ENCODE measurements around the gene LAMB4. TPM values are rescaled to one million over a fixed set of nuclear protein-coding genes. Genes with fewer than 3 reads are reported as not detected.

The LAMB4 gene
- total RNA-seq, 1 experiment from 2014 or later, result not detected

GRCh38 chr7:108090791-108091460, 39.2 kb downstream of the LAMB4 start:
- no peak for DNase-seq (ENCODE audit: low spot score)
- in situ Hi-C loops (cut with HindIII; ENCODE audit: low sequenced_read_pairs), result no loop called here

- in situ Hi-C loops (cut with HindIII; ENCODE audit: low sequenced_read_pairs), result no loop called here
- no peak for DNase-seq (ENCODE audit: low spot score)
Observed at GRCh38 chr7:108089381-108089780, 40.8 kb downstream of the LAMB4 start.

- DNase-seq (ENCODE audit: low spot score), result no peak
- in situ Hi-C loops (cut with HindIII; ENCODE audit: low sequenced_read_pairs), result no loop called here
Observed at GRCh38 chr7:108088729-108089128, 41.4 kb downstream of the LAMB4 start.

GRCh38 chr7:108087778-108088177, 42.4 kb downstream of the LAMB4 start:
- no peak for DNase-seq (ENCODE audit: low spot score)
- in situ Hi-C loops (cut with HindIII; ENCODE audit: low sequenced_read_pairs), result no loop called here

GRCh38 chr7:108086962-108087361, 43.2 kb downstream of the LAMB4 start:
- in situ Hi-C loops (cut with HindIII; ENCODE audit: low sequenced_read_pairs), result no loop called here
- no peak for DNase-seq (ENCODE audit: low spot score)

- no peak for DNase-seq (ENCODE audit: low spot score)
- in situ Hi-C loops (cut with HindIII; ENCODE audit: low sequenced_read_pairs), result no loop called here
Observed at GRCh38 chr7:108086546-108086945, 43.6 kb downstream of the LAMB4 start.

GRCh38 chr7:108083980-108084379, 46.2 kb downstream of the LAMB4 start:
- DNase-seq (ENCODE audit: low spot score), result no peak
- in situ Hi-C loops (cut with HindIII; ENCODE audit: low sequenced_read_pairs), result no loop called here

- DNase-seq (ENCODE audit: low spot score), result no peak
- in situ Hi-C loops (cut with HindIII; ENCODE audit: low sequenced_read_pairs), result no loop called here
Observed at GRCh38 chr7:108079648-108080591, 50.2 kb downstream of the LAMB4 start.

- no peak for DNase-seq (ENCODE audit: low spot score)
- in situ Hi-C loops (cut with HindIII; ENCODE audit: low sequenced_read_pairs), result no loop called here
Observed at GRCh38 chr7:108079276-108079647, 50.9 kb downstream of the LAMB4 start.

- in situ Hi-C loops (cut with HindIII; ENCODE audit: low sequenced_read_pairs), result no loop called here
- DNase-seq (ENCODE audit: low spot score), result no peak
Observed at GRCh38 chr7:108078691-108079090, 51.5 kb downstream of the LAMB4 start.

GRCh38 chr7:108078211-108078673, 51.9 kb downstream of the LAMB4 start:
- in situ Hi-C loops (cut with HindIII; ENCODE audit: low sequenced_read_pairs), result no loop called here
- no peak for DNase-seq (ENCODE audit: low spot score)

GRCh38 chr7:108077709-108078108, 52.5 kb downstream of the LAMB4 start:
- in situ Hi-C loops (cut with HindIII; ENCODE audit: low sequenced_read_pairs), result no loop called here
- DNase-seq (ENCODE audit: low spot score), result no peak

- DNase-seq (ENCODE audit: low spot score), result no peak
- in situ Hi-C loops (cut with HindIII; ENCODE audit: low sequenced_read_pairs), result no loop called here
Observed at GRCh38 chr7:108076156-108076555, 54.0 kb downstream of the LAMB4 start.

GRCh38 chr7:108073305-108074070, 56.7 kb downstream of the LAMB4 start:
- in situ Hi-C loops (cut with HindIII; ENCODE audit: low sequenced_read_pairs), result no loop called here

GRCh38 chr7:108072739-108073138, 57.4 kb downstream of the LAMB4 start:
- in situ Hi-C loops (cut with HindIII; ENCODE audit: low sequenced_read_pairs), result no loop called here
- no peak for DNase-seq (ENCODE audit: low spot score)

More at GRCh38 chr7:108073305-108074070, 56.7 kb downstream of the LAMB4 start:
- no peak for DNase-seq (ENCODE audit: low spot score)

GRCh38 chr7:108072116-108072515, 58.0 kb downstream of the LAMB4 start:
- in situ Hi-C loops (cut with HindIII; ENCODE audit: low sequenced_read_pairs), result no loop called here
- DNase-seq (ENCODE audit: low spot score), result no peak

GRCh38 chr7:108071551-108071950, 58.6 kb downstream of the LAMB4 start:
- peak; percentile 20 for DNase-seq (ENCODE audit: low spot score)
- in situ Hi-C loops (cut with HindIII; ENCODE audit: low sequenced_read_pairs), result no loop called here

- in situ Hi-C loops (cut with HindIII; ENCODE audit: low sequenced_read_pairs), result no loop called here
- DNase-seq (ENCODE audit: low spot score), result no peak
Observed at GRCh38 chr7:108069646-108070045, 60.5 kb downstream of the LAMB4 start.

GRCh38 chr7:108067844-108068243, 62.3 kb downstream of the LAMB4 start:
- in situ Hi-C loops (cut with HindIII; ENCODE audit: low sequenced_read_pairs), result no loop called here
- DNase-seq (ENCODE audit: low spot score), result no peak

GRCh38 chr7:108066486-108066885, 63.7 kb downstream of the LAMB4 start:
- no peak for DNase-seq (ENCODE audit: low spot score)
- in situ Hi-C loops (cut with HindIII; ENCODE audit: low sequenced_read_pairs), result no loop called here

Measured in G401 (cell line).